ENCODE data around the gene MEGF9.
"Not testable (repeated sequence)": the region's sequence is repeated elsewhere in the genome, so short reads cannot be mapped to it uniquely, and the experiment has no call there.

The MEGF9 gene

GRCh38 chr9:120556775-120557174, 157.5 kb downstream of the MEGF9 start:
- peaks cover 8% of the 10 kb centered on the region; the same call in 1 of the 2 replicates for H3K36me3 ChIP-seq (ENCODE audit: insufficient read depth)
- H3K79me2 ChIP-seq (ENCODE audit: insufficient read depth, low read depth): peaks cover 54% of the 10 kb centered on the region
- no peak overlapping the region for H2AFZ ChIP-seq (ENCODE audit: low read depth)
- no peak overlapping the region for H3K4me2 ChIP-seq
- H3K4me1 ChIP-seq (ENCODE audit: low read depth, poor library complexity, severe bottlenecking): peaks cover 20% of the 10 kb centered on the region
- no peak overlapping the region for H3K9ac ChIP-seq
- H4K20me1 ChIP-seq (ENCODE audit: insufficient read depth): no peaks in the 10 kb centered on the region
- H3K4me3 ChIP-seq (IDR thresholded peaks at IDR 0.05; ENCODE audit: insufficient read depth, low read depth, low read length): no peak overlapping the region
- no peak for TF ChIP-seq CTCF (conservative IDR thresholded peaks at IDR 0.05; ENCODE audit: low read depth, low read length)
- no peaks in the 10 kb centered on the region for H3K27me3 ChIP-seq (ENCODE audit: insufficient read depth, low read depth)
- H3K27ac ChIP-seq: no peak overlapping the region

GRCh38 chr9:120555839-120556238, 158.4 kb downstream of the MEGF9 start:
- Histone ChIP-seq H3K36me3 (ENCODE audit: insufficient read depth) (peaks cover 11% of the 10 kb centered on the region; the same call in 1 of the 2 replicates), H3K4me1 (ENCODE audit: low read depth, poor library complexity, severe bottlenecking) (peaks cover 15% of the 10 kb centered on the region), H3K79me2 (ENCODE audit: insufficient read depth, low read depth) (peaks cover 51% of the 10 kb centered on the region), H3K4me3 (IDR thresholded peaks at IDR 0.05; ENCODE audit: insufficient read depth, low read depth, low read length) (no peak overlapping the region), H3K27ac (no peak overlapping the region), H3K9ac (no peak overlapping the region), H3K4me2 (no peak overlapping the region), H2AFZ (ENCODE audit: low read depth) (no peak overlapping the region), H4K20me1 (ENCODE audit: insufficient read depth) (0 out of 2 replicates have a peak, but pooled peaks cover 2% of the 10 kb centered on the region), H3K27me3 (ENCODE audit: insufficient read depth, low read depth) (no peaks in the 10 kb centered on the region)
- TF ChIP-seq CTCF (conservative IDR thresholded peaks at IDR 0.05; ENCODE audit: low read depth, low read length): no peak

DNA sequence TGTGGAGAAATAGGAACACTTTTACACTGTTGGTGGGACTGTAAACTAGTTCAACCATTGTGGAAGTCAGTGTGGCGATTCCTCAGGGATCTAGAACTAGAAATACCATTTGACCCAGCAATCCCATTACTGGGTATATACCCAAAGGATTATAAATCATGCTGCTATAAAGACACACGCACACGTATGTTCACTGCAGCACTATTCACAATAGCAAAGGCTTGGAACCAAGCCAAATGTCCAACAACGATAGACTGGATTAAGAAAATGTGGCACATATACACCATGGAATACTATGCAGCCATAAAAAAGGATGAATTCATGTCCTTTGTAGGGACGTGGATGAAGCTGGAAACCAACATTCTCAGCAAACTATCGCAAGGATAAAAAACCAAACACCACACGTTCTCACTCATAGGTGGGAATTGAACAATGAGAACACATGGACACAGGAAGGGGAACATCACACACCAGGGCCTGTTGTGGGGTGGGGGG, 162.0 kb downstream of the MEGF9 start:
- not testable (repeated sequence) for H3K4me2 ChIP-seq; H4K20me1 ChIP-seq (ENCODE audit: insufficient read depth); H2AFZ ChIP-seq (ENCODE audit: low read depth); H3K4me3 ChIP-seq (IDR thresholded peaks at IDR 0.05; ENCODE audit: insufficient read depth, low read depth, low read length); H3K27ac ChIP-seq; H3K27me3 ChIP-seq (ENCODE audit: insufficient read depth, low read depth); H3K9ac ChIP-seq
- H3K4me1 ChIP-seq (ENCODE audit: low read depth, poor library complexity, severe bottlenecking): peaks cover 20% of the 10 kb centered on the region
- H3K36me3 ChIP-seq (ENCODE audit: insufficient read depth): peaks cover 13% of the 10 kb centered on the region; the same call in 1 of the 2 replicates
- H3K79me2 ChIP-seq (ENCODE audit: insufficient read depth, low read depth): peaks cover 55% of the 10 kb centered on the region
